Activated CD4-positive, alpha-beta T cell treated with anti-CD3 and anti-CD28 coated beads, Interleukin-2, amount 50 U/mL, for 4 hours (primary cell): ENCODE results near the gene PRR19.
A peak's percentile ranks its signal among the peaks of the same experiment; 100 is the strongest.

Experiments
- DNase-seq, 2 experiments: peaks; one replicate each; pipeline ENCODE4 v3.0.0-alpha.2; 2020

PRR19 gene

DNA sequence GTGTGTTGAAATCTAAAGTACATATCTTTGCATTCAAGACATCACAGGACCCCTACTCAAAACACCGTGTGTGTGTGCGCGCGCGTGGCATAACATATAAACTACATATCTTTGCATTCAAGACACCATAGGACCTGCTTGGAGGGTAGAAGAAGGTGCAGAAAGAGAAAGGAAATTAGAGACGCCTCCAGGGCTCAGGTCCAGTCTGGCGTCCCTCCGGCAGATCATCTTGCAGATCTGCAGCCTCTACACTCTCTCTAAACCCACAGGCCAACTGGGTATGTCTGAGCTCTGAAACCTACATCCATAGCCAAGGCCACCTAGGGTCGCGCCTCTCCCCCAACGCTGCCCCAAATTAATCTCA, 1.2 kb downstream of the PRR19 start:
- no peak for DNase-seq

DNA sequence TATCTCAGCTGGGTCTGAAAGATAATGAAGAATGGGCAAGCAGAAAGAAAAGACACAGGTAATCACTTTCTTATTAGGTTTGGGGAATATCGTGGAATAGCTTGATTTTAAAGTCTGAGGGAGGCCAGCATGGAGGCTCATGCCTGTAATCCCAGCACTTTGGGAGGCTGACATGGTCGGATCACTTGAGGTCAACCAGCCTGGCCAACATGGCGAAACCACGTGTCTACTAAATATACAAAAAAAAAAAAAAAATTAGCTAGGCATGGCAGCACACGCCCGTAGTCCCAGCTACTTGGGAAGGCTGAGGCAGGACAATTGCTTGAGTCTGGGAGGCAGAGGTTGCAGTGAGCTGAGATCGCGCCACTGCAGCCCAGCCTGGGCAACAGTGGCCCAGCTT, 1.9 kb downstream of the PRR19 start:
- no peak for DNase-seq

DNA sequence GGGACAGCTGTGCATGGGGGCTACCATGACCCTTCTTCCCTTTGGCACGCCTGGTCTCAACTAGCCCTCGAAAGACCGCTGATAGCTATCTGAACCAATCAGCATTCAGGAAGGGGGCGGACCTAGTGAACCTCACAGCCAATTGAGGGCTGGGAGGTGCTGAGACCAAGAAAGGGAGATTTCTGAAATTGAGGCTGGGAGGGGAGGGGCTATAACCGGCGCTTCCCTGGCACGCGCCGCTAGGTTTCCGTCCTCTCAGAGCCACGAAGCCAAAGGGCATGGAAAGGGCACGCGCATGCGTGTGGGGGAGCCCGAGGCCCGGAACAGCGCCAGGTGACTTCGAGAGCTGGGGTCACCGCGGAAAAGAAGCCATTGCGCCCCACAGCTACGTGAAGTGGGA, 4.7 kb downstream of the PRR19 start:
- DNase-seq, result no peak

DNA sequence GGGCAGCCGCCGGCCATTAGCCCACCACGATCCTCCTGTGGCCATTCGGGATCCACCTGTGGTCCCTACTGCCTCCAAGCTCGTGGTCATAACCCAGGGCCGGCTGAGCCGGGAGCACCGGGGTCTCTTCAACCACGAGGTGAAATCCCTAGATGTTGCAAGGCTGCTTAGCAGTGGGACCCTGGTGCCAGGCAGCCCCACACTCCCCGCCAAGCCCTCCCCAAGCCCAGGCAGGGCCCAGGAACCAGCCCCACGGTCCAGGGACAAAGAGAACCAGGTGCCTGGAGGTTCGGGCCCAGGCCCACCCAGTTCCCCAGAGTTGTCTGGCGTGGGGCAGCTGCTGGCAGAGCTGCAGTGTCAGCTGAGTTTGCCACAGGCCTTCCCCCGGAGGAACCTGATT, 7.8 kb downstream of the PRR19 start:
- no peak for DNase-seq

DNA sequence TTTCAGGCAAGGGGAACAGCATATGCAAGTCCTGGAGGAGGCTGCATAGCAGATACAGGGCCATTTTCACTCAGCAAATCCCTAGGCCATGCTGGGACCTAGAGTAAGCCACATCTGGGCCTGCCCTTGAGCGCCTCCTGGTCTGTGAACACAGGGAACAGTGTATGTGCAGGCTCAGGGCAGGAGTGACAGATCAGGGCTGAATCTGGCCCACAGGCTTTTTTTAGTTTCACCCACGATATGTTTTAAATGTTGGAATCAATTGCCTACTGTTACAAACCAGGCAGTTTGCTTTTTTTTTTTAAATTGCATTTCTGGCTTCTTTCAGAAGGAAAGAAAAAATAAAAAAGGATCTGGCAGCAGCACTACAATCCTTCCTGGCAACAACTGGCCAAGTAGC, 9.7 kb downstream of the PRR19 start:
- no peak for DNase-seq

DNA sequence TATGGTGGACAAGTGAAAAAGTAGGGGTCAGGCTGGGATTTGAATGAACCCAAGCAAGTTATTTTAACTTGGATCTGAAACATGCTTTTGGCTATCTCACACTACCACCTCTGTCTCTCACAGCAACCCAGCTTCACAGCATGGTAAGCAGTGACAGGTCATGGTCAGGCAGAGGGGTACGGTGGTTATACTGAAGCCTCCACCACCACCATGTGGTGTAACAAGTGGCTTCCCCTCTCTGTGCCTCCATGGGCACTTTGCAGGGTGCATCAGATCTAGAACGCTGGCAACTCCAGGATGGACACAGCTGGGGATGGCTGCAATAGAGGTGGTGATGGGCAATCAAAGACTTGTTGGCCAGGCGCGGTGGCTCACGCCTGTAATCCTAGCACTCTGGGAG, 10.4 kb downstream of the PRR19 start:
- DNase-seq, result no peak

DNA sequence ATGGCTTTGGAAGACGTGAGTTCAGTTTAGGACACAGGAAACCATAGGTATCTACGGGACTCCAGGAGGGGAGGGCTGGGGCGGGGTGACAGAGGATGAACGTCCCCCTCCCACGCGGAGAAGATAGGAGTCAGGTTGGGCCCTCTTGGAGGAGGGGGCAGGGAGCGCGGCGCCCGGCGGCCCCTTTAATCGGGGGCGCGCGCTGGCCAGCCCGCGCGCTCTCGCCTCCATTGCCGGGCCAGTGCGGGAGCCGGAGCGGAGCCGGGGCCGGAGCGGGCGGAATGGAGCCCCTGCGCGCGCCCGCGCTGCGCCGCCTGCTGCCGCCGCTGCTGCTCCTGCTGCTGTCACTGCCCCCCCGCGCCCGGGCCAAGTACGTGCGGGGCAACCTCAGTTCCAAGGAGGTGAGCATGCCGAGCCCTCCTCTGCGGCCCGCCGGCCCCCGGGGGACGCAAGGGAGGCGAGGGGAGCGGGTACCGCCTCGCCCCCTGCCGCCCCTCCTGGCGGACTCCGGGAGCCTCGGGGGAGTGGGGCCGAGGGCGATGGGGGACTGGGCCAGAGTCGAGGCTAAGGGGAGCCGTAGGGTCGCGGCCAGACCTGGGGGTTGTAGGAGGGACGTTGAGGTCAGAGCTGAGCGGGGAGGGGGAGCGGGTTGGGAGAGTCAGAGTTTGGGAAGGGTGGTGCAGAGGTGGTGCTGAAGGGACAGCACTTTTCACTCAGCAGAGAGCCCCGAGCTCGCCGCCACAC, 11.3 kb downstream of the PRR19 start, which contains the start of gene TMEM145:
Gene TMEM145, plus strand, starts transcription at position 214 of the 744 bp plus-strand sequence. Its CDS starts 68 bp downstream, at position 282.
- no peak for DNase-seq

DNA sequence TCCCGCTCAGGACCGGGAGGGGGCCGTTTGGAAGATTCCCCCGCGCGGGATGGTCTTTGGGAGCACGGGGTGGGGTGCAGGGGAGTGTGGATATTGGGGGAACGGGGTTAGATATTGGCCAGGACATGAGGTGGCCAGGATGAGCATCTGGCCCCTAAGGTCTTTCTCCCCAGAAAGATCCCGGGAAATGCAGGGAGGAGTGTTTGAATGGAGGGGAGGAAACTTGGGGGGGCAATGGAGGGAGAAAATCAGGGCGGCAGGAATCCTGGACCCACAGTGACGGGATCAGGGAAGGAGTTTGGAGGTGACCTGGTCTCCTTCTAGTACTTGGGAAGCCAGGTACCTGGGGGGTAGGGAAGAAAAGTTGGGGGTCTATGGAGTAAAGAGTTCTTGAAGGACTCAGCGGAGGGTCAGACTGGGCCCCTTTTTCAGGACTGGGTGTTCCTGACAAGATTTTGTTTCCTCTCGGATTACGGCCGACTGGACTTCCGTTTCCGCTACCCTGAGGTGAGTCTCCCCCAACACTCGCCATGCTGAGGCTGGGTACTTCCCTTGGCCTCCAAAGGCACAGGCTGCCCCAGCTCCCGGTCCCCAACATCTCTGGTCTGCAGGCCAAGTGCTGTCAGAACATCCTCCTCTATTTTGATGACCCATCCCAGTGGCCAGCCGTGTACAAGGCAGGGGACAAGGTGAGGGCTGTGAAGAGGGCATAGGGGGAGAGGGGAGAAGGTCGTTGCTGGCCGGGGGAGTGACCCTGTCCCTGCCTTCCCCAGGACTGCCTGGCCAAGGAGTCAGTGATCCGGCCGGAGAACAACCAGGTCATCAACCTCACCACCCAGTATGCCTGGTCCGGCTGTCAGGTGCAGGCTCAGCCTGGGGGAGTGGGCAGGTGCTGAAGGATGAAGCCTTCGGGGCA, 12.2 kb downstream of the PRR19 start:
- DNase-seq, result no peak

DNA sequence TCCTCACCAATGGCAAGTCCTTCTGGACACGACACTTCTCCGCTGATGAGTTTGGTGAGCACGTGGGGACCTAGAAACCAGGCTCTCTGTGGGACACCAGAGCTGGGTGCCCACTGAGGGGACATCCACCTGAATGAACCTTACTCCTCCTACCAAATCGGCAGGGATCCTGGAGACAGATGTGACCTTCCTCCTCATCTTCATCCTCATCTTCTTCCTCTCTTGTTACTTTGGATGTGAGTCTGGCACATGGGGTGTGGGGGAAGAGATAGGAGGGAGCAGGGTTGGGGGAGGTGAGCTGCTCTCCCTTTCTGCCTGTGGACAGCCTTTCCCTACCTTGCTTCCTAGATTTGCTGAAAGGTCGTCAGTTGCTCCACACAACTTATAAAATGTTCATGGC, 13.1 kb downstream of the PRR19 start:
- DNase-seq, result no peak

DNA sequence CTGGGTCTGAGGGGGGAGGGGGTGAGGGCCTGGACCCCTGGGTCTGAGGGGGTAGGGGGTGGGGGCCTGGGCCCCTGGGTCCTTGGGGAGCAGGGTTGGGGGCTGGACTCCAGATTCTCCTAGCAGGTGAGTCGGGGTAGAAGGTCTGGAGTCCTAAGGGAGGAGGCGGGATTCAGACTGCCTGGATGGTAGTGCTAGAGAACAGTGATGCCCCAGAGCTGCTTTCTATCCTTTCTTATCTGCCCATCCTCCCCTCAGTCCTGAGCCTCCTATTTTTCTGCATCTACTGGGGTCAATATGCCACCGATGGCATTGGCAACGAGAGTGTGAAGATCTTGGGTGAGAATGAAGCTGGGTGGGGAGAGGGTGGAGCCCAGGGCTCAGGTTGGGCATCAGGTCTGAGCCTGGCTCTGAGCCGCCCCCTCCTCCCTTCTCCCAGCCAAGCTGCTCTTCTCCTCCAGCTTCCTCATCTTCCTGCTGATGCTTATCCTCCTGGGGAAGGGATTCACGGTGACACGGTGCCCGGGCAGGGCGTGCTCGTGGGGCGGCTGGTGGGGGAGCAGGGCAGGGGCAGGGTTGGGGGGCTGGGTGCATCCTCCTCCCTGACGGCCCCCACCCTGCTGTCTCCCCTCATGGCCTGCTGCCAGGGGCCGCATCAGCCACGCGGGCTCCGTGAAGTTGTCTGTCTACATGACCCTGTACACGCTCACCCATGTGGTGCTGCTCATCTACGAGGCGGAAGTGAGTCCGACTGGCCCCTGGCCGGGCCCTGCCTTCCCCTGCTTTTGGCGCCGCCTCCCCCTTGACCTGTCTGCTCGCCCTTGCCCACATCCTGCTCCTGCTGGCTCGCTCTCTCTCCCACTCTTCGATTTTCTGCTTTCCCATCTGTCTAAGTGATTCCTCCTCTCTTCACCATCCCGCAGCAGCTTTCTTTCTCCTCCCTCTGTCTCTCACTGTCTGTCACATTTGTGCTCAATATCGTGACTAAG, 14.6 kb downstream of the PRR19 start:
- no peak for DNase-seq

DNA sequence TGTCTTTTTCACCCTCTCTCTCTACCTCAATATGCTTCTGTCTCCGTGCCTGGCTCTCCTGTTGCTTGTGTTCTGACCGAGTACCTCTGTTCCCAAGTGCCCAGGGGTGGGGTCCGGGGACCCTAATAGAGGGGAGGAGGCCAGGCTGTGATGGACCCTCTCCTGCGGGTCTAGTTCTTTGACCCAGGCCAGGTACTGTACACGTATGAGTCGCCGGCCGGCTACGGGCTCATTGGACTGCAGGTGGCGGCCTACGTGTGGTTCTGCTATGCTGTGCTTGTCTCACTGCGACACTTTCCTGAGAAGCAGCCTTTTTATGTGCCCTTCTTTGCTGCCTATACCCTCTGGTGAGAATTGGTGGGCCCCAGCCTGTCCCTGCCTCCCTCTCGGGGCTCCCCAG, 15.6 kb downstream of the PRR19 start:
- no peak for DNase-seq

DNA sequence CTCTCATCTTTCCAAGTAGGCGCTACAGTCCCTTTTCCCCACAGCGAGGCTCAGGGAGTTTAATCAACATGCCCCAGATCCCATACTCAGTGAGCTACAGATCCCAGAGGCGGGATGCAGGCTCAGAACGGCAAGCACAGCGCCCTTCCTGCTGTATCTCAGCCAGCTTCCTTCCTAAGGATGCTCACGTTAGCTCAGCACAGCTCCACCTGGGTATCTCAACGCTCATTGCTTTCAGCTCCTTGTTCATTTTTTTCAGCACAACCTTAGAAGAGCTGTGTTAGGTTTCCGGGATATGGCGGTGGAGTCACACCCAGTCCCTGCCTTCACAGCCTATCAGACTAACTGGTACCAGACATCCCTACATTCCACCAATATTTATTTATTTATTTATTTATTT, 20.4 kb downstream of the PRR19 start:
- DNase-seq, result no peak

DNA sequence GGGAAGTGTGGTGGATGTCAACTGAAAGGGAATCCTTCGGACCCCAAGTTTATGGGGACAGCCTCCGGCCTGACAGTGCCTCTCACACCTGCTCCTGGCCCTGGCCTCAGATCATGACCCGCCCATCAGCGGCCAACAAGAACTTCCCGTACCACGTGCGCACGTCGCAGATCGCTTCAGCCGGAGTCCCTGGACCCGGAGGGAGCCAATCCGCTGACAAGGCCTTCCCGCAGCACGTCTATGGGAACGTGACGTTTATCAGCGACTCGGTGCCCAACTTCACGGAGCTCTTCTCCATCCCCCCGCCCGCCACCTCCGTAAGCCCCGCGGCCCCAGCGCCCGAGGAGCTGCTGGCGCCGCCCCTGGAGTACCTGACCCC, 21.5 kb downstream of the PRR19 start:
- no peak for DNase-seq

DNA sequence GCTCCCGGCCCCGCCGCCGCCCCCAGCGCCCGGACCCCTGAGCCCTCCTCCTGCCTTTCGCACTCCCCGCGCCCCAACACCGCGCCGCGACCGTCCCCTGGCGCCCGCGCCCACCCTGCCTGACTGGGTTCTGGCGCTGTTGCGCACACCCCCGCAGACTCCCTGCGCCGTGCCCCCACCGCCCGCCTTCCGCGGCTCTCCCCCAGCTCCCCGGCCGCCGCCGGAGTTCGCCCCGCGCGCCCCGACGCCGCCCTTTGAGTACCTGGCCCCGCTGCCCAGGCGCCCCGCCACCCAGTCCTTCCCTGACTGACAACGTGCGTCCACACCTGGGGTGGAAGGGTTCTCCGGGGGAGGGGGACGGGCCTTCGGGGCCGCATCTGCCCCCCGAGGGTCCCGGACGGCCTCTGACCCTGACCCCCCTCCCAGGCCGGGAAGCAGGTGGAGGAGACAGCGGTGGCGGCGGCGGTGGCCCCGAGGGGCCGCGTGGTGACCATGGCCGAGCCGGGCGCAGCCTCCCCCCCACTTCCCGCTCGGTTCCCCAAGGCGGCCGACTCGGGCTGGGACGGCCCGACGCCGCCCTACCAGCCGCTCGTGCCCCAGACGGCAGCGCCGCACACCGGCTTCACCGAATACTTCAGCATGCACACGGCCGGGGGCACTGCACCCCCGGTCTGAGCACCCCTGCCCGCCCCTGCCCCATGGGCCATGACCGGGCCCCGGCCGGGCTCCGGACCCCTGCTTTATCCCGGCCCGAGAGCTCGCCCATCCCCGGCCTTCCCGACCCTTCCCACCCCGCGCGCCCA, 22.1 kb downstream of the PRR19 start:
- no peak for DNase-seq

DNA sequence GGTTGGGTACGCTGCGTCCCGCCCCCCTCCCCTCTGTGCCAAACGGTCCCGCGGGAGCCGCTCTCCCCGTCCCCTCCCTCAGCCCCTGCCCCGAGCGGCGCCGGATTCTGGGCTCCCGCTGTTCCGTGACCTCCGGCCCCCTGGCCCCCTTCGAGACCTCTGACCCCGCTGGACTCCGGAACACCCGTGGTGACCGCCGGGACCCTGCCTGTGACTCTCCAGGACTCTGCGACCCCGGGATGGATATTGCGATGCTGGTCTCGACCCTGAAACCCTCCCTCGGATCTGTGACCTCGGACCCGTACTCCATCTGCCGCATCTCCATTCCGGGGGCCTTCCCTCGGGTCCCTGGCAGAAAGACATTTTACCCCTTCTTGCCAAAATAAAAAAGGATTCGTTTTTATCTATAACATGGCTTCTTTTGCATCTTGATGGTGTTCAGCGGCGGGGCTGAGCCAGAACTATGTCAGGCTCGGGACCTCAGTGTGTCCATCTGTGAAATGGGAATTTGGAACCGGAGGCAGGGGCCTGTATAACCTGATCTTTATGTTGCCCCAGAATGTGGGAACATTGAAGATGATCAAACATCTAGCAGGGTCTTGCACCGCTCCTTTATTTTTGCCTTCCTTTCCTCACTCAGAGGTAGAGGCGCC, 22.8 kb downstream of the PRR19 start:
- no peak for DNase-seq

DNA sequence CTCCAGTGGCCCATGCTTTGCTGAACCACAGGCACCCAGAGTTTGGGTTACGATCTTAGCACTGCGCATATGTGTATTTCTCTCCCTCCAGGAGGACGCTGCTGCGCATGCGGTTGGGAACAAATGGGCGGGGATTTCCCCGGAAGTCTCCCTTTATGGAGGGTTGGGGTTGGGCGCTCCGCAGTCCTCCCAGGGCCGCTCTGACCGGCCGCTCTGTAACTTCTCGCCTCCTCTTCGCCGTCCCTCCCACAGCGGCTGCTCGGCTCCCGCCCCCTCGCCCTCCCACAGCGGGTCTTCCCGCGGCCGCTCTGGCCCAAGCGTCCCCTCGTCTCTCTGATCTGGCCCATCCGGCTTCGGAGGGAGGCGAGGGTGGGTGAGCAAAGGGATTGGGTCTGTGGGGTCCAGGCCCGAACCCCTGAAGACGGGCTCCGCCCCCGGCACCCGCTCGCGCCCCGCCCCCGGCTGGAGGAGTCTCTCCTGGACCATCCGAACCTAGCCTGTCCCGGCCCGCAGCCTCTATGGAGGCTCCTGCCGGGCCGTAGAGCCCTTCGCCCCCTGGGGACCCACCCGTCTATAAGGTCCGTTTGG, 23.5 kb downstream of the PRR19 start, which contains the start of gene MEGF8:
Gene MEGF8, plus strand, starts transcription at position 328 of the 588 bp plus-strand sequence. CDS start 609 bp downstream, outside the sequence.
- DNase-seq, result peak; percentile 98 to 99

DNA sequence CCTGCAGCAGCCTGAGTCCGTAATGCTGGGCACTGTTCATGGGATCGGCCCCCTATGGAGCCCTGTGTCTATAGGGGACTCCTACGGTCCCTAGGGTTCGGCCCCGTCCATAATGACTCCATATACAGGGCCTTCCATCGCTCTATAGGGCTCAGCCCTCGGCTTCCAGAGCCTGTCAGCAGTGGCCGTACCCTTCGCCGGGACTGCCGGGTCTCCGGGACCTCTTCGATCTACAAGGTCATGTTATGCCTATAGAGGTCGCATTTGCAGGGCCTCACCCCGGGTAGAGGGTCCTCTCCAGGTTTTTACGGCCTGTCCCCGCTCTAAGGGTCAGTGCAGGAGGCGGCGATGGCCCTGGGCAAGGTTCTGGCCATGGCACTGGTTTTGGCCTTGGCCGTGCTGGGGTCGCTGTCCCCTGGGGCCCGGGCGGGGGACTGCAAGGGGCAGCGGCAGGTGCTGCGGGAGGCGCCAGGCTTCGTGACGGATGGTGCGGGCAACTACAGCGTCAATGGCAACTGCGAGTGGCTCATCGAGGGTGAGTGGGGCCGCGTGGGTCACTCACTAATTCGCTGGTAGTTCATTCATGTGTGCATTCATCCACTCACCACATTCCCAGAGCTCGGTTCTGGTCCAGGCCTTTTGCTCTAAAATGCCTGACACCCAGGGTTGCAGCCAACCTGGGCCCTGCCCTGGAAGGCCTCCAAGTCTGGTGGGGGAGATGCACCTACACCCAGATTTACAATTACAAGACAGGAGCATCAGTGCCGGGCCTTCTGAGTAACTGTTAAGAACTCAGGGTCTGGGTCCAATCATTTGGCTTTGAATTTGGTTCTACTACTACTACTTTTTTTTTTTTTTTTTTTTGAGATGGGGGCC, 24.2 kb downstream of the PRR19 start:
- DNase-seq, result peak in 1 of 2 experiments; percentile 13

DNA sequence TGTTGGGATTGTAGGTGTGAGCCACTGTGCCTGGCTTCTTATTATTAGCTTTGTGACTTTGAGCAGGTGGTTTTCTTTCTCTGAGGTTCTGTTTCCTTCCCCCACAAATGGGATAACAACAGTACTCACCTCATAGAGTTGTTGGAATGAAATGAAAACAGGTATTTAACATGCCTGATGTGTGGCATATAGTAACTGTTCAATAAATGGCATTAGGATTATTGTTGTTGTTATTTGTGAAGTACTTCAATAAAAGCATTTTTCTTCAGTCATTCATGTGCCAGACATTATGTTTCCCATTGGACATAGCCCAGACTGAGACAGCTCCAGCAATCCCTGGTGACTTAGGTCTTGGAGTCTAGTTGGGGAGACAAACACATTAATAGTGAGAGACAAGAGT, 25.0 kb downstream of the PRR19 start:
- DNase-seq, result no peak

DNA sequence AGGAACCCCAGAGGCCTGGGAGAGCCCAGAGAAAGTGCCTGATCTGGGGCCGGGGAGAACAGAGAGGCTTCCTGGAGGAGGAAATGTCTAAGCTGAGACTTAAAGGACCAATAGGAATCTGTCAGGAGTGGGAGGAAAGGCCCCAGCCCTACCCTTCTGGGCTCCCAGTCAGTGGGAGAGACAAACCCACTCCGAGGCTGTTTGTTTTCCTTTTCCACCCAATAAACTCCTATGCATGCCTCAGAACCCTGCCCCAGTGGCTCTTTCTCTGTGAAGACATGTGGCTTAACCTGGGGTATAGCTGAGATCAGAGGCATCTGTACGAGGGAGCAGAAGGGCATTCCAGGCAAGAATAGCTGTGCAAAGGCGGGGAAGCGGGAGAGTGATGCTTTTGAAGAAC, 25.4 kb downstream of the PRR19 start:
- no peak for DNase-seq

DNA sequence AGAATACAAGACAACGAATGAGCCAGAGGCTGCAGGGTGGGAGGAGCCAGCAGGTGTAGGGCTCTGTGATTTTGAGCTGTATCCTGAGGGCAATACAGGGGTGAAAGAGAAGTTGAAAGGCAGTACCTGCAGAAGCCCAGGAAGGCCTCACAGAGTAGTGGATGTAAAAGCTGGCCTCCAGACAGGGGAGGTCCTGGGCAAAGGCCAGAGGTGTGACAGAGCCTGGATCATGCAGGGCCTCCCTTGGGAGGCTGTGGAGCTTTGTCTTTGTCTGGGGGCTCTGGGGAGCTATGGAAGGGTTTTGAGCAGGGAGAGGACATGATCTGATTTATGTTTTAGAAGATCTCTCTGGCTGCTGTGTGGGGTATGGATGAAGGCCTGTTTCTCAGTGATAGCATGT, 26.2 kb downstream of the PRR19 start:
- no peak for DNase-seq
